NT2/D1 (cell line): ENCODE measurements around the gene ERN2.

Experiments used
- SUZ12 ChIP-seq: IDR thresholded peaks from 2 replicates; pipeline ENCODE4 v1.6.1; 2011; ENCODE audit not compliant: insufficient read length, insufficient read depth; ENCODE audit errors: extremely low read depth
- ZNF274 ChIP-seq: IDR thresholded peaks from 2 replicates; pipeline ENCODE4 v1.6.1; 2011; ENCODE audit warnings: mild to moderate bottlenecking, low read depth, low read length

- TF ChIP-seq ZNF274 = no peak
- no peak for TF ChIP-seq SUZ12
Observed at GRCh38 chr16:23739516-23739915, 26.5 kb upstream of the ERN2 start.
